ENCODE data around the gene KAZALD1.
A peak's percentile ranks its signal among the peaks of the same experiment; 100 is the strongest.

The KAZALD1 gene, protein sequence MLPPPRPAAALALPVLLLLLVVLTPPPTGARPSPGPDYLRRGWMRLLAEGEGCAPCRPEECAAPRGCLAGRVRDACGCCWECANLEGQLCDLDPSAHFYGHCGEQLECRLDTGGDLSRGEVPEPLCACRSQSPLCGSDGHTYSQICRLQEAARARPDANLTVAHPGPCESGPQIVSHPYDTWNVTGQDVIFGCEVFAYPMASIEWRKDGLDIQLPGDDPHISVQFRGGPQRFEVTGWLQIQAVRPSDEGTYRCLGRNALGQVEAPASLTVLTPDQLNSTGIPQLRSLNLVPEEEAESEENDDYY

GRCh38 chr10:101061624-101062231, at the start of gene KAZALD1:
KAZALD1 (plus strand) TSS chr10:101061989; CDS start chr10:101062593, 604 bp downstream.
- DNase-seq = no peak

DNA sequence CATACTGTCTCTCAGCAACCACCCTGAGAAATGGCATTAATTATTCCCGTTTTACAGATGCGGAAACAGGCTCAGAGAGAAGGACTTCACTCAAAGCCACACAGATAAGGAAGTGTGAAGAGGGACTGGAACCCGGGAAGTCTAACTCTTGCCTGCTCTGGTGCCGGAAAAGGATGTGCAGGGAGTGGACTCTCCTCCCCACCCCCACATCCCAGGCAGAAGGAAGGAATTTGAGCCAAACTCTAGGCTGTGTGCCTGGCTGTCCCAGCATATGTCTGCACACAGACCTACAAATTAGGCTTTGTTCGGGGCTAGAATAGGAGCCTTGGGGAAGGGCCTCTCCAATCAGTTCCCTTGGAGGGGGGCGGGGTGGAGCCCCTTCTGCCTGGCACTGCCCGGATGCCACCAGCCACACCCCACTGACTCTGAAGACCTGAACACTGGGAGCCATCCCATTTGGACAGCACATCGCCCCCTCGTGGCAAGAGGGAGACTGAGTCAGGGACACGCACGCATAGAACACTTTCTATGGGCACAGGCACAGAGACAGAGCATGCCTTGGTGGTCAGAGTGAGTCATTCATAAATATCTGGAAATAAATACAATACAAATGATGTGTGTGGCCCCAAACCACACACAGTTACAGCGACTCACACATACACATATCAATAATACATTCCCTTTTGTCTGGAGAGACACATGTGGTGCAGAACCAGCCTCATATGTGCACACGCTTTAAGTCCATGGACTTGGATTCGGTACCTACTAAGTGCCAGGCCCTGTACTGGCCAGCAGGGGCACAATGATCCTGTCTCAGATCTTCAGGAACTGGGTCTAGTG, 49.0 kb upstream of the KAZALD1 start:
- DNase-seq = peak; percentile 85

- DNase-seq = no peak
Observed at GRCh38 chr10:101013365-101013825, 48.4 kb upstream of the KAZALD1 start.

DNA sequence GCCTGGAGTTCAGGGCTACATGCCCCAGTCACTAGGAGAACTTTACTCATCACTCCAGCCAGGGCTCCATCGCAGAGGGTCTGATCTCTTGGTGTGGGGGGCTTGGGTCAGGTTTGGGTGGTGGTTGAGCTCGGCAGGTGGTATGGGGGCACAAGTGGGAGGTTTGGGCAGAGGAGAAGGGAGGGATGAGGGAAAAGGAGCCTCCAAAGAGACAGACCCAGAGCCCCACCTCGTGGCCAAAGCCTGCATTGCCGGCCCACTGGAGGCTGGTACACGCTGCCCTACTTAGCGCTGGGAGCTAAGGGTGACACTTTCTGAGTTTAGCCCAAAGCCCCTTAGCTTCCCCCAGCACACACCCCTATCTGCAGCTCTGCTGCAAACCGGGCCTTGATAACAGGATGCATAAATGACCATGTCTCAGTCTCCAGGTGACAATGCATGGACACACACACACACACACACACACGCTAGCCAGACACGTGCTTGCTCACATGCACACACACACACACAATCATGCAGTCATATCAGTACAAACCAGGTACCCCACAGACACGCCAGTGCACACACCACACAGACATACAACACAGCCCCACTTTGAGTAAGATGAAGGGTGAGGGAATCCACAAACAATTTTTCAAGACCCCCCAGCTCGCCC, 47.4 kb upstream of the KAZALD1 start:
- DNase-seq = peak; percentile 86

DNA sequence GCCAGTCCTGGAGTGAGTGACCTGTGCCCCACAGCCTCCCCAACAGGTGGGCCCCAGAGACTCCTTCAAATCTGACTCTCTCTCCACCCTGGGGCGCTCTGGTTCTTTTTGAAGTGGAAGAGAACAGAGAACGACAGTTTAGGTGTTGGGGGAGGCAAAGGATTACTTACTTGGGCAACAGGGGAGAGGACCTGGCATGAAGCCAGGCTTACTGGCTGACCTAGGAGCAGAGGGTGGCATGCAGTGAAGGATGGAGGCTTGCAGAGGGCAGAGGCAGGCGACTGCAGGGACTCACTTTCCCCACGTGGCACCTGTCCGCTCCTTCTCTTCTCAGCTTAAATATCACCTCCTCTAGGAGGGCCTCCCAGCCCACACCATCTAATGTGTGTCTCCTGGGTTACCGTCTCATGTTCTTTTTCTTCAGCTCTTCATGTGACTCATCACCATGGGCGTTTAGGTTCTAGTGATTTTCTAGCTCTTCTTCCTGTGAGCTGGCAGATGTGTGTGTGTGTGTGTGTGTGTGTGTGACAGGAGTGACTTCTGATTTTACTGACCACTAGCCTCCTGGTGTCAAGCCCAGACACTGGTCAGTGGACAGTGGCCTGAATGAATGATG, 46.7 kb upstream of the KAZALD1 start:
- no peak for DNase-seq

GRCh38 chr10:101015582-101015973, 46.2 kb upstream of the KAZALD1 start:
- no peak for DNase-seq

DNA sequence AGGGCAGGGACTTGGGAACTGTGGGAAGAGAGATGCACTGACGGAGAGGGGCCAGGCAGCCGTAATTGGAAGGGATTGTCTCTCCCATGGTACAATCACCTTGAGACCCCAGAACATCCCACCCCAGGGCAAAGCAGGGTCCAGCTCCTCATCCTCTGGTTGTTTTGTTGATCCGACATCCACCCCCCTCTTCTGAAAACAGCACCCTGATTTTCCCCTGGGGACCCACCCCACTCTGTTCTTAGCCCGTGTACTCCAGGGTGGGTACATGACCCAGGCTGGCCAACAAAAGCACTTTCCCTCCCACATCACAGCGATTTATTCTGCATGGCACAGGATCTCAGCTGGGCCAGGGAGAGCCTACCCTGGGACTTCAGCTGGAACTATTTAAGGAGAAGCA, 45.0 kb upstream of the KAZALD1 start:
- DNase-seq = no peak

DNA sequence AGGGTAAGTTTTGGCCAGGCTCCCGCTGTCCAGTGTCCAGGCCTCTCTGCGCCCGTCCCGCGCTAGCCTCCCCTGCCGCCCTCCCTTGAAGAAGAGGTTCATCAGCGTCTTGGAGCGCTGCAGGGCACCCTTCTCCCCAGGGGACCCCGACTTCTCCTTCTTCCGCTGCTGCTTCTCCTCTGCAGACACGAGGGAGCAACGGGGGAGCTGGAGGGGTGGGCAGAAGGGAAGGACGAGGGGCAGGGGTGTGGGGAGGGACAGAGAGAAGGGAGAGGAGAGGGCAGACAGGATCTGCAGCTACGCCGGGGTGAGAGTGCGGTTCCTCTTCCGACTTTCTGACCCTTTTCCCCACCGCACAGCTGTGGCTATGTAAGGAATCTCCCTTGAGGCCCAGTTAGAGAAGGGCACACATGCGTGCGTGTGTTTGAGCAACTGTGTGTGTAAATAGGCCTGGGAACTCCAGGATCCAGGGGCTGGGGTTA, 43.6 kb upstream of the KAZALD1 start:
- no peak for DNase-seq

DNA sequence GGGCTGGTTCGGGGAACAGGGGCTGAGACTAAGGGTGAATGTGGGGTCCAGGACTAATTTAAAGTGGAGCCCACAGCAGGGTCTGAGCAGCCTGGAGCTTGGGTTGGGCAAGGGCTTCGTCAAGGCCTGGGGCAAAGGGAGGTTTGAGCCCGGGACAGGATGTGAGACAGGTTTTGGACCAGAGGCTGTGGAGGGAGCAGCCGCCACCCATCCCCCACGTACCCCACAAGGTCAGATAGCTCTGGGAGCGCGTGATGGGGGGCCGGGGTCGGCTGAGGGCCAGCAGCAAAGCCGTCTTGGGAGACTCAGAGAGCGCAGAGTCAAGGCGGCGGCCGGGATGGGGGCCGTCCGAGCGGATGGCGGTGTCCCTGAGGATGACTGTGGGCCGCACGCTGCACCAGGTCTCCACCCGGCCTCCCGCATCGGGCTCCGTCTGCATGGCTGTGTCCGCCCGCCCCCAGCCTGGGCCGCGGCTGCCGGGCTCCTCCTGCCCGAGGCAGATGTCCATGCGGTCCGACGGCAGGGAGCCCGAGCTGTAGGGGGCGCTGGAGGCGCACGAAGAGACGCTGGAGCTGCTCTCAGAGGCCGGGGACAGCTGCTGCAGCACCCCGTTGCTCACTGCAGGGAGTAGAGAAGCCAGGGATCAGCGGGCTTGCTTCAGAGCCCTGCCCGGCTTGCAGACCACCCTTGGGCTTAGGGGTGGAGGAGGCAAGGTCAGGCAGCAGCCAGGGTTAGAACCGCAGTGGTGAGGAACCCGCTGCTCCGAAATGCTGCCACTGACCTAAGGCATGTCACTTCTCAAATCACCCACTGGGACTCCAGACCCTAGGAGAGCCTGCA, 43.0 kb upstream of the KAZALD1 start:
- peak; percentile 81 for DNase-seq

DNA sequence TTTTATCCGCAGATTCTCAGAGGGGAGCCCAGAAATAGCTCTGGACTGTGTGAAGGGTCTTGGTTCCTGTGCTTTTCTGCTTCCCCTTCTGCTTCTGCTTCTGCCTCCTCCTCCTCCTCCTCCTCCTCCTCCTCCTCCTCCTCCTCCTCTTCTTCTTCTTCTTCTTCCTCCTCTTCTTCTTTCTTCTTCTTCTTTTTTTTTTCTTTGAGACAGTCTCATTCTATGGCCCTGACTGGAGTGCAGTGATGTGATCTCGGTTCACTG, 42.4 kb upstream of the KAZALD1 start:
- DNase-seq = no peak

DNA sequence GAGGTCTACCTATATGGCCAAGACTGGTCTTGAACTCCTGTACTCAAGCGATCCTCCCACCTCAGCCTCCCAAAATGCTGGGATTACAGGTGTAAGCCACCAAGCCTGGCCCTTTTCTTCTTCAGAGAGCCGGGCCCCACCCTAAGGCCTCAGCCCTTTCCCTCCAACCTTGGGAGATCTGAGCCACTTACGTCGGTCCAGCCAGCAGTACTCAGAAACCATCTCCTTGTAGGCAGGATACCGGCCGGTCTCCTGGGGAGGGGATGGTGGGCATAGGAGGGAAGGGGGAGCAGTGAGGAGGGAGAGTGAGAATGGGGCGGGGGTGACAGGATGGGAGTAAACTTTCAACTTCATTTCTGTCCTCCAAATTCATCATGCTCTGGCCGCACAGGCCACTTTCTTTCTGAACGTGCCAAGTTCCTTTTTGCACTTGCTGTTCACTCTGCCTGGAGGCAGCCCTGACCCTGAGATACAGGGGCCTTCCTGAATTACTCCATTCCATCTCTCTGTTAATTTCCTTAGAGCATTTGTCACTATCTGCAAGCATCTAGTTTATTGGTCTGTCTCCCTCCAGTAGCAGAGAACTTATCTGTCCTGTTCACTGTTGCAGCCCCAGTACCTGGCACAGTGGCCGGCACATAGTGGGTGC, 41.2 kb upstream of the KAZALD1 start:
- DNase-seq = no peak

DNA sequence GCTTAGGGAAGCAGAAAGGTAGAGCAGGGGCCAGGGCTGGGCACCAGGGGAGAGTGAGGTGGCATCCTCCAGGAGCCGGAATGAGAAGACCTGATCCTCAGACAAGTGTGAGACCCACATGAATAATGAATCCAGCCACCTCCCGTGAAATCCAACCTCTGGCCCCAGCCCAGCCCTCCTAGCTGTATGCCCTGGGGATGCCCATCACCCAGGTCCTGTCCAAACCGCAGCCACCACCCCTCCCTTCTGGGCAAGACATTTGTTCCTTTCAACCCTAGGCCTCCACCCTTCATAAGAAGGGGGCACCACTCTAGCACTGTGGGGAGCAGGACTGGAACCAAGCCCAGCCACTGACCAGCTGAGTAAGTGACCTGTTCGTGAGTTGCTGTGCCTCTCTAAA, 40.5 kb upstream of the KAZALD1 start:
- no peak for DNase-seq

GRCh38 chr10:101021692-101022251, 40.0 kb upstream of the KAZALD1 start:
- no peak for DNase-seq

DNA sequence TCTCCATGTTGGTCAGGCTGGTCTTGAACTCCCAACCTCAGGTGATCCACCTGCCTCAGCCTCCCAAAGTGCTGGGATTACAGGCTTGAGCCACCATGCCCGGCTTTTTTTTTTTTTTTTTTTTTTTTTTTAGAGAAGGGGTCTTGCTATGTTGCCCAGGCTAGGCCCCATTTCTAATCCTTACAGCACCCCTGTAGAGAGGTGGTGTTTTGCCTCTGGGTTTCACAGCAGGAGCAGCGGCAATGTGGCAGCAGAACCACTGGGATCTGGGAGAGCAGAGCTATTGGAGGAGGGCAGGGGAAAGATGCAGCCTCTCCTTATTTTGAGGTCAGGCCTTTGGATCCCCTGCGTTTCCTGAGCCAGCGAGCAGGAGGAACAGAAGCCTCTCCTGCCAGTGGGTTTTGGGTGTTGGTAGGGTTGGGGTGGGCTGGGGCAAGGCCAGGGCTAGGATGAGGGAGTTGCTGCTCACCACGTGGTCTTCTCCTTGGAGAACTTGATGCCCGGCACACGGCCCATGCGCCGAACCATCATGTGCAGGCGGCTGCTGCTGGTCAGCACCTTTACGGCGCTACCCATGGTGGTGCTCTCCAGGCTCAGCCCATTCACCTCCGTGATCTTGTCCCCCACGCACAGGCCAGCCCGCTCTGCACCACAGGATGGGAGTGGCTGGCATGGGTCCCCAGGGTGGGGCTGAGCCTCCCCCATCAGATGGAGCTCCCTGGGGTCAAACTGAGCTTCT, 38.7 kb upstream of the KAZALD1 start:
- no peak for DNase-seq

DNA sequence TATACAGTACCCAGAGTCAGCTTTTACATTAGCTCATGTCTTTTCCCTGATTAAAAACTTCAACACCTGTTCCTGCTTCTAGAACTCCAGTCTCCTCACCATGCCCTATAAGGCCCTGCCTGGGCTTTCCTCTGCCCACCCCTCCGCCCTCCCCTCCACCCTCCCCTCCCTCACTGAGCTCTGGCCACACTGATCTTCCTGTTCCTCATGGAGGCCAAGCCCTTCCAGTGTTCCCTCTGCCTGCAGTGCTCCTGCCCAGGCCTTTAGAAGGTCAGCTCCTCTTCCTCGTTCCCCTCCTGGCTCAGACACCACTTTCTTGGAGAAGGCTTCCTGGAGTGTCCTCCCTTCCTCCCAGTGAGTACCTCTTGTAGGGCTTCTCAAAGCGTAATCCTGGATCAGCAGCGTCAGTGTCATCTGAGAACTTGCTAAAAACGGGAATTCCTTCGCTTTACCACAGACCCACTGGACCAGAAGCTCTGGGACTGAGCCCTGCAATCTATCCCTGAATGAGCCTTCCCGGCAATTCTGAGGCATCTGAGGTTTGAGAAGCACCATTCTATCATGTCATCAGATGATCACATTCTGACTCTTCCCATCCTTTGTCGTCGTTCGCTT, 34.6 kb upstream of the KAZALD1 start:
- DNase-seq = no peak

- no peak for DNase-seq
Observed at GRCh38 chr10:101028446-101029337, 33.1 kb upstream of the KAZALD1 start.

GRCh38 chr10:101029520-101030295, 32.1 kb upstream of the KAZALD1 start:
- no peak for DNase-seq
